Activated B cell treated with CpG ODN at 0.5 μM for 24 hours (primary cell): ENCODE results near the gene PCSK5. TPM values are rescaled to one million over a fixed set of nuclear protein-coding genes. Genes with fewer than 3 reads are reported as not detected.

Experiments used
- ATAC-seq: fragments of 200-7000 bp; cut with Tn5 transposase; one replicate; pipeline ENCODE4 v1.10.0; 2021; ENCODE audit warnings: low read depth, mild to moderate bottlenecking, moderate library complexity
- CTCF ChIA-PET: fragments of 350-600 bp; sonication (Branson Sonifier 250); formaldehyde crosslinking; loops from one replicate; lab custom pipeline; 2021; ENCODE audit warnings: antibody characterized with exemption; lab: Charles Lee
- POLR2A ChIA-PET: fragments of 350-600 bp; sonication (Branson Sonifier 250); formaldehyde crosslinking; loops from one replicate; lab custom pipeline; 2021; ENCODE audit warnings: antibody characterized with exemption; lab: Charles Lee
- DNase-seq: peaks from one replicate; pipeline ENCODE4 v3.0.0; 2022
- H3K27ac Mint-ChIP-seq: one replicate; pipeline ENCODE4 v1.8.0; 2020; ENCODE audit warnings: mixed read lengths
- H3K27me3 Mint-ChIP-seq: one replicate; pipeline ENCODE4 v1.8.0; 2021; ENCODE audit warnings: mixed read lengths
- H3K36me3 Mint-ChIP-seq: one replicate; pipeline ENCODE4 v1.8.0; 2021; ENCODE audit warnings: low read depth, mixed read lengths
- H3K4me1 Mint-ChIP-seq: one replicate; pipeline ENCODE4 v1.8.0; 2021; ENCODE audit warnings: mixed read lengths
- H3K4me3 Mint-ChIP-seq: one replicate; pipeline ENCODE4 v1.8.0; 2020; ENCODE audit warnings: mild to moderate bottlenecking, mixed read lengths
- H3K9me3 Mint-ChIP-seq: one replicate; pipeline ENCODE4 v1.8.0; 2020; ENCODE audit warnings: mixed read lengths
- intact Hi-C: fragments of 100-400 bp; cut with micrococcal nuclease; formaldehyde crosslinking; loops from one replicate; pipeline ENCODE4 v1.15.1; 2024
- total RNA-seq: library from RNA; stranded (reverse); gene quantifications from 2 replicates; pipeline ENCODE4 v1.2.3, GENCODE V29; 2022
- TF ChIP-seq, protein P1 (sequence below): fragments of 200-600 bp; IDR thresholded peaks from one replicate; pipeline ENCODE4 v1.8.0; 2022; ENCODE audit warnings: antibody characterized with exemption, mild to moderate bottlenecking

Gene PCSK5
- total RNA-seq, result not detected in 2 replicates

DNA sequence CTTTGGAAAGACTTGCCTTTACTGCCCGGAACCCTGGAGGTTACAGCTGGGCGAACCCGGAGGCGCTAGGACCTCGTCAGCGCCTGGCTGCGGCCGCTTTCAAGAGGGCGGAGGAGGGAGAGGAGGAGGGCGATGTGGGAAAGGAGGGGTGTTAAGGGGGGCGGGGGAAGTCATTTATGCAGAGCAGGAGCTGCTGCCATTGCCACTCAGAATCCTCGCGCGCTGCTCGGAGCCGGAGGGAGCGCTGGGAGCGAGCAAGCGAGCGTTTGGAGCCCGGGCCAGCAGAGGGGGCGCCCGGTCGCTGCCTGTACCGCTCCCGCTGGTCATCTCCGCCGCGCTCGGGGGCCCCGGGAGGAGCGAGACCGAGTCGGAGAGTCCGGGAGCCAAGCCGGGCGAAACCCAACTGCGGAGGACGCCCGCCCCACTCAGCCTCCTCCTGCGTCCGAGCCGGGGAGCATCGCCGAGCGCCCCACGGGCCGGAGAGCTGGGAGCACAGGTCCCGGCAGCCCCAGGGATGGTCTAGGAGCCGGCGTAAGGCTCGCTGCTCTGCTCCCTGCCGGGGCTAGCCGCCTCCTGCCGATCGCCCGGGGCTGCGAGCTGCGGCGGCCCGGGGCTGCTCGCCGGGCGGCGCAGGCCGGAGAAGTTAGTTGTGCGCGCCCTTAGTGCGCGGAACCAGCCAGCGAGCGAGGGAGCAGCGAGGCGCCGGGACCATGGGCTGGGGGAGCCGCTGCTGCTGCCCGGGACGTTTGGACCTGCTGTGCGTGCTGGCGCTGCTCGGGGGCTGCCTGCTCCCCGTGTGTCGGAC, at the start of gene PCSK5:
TSS of gene PCSK5 (plus strand) at position 202 of the 805 bp plus-strand sequence. CDS start at position 711, 509 bp downstream.
- Mint-ChIP-seq H3K27ac (no peak within 1 kb of the TSS), H3K27me3 (peaks cover 55% of the 10 kb centered on the region), H3K4me3 (peak within 1 kb of the TSS; percentile 71), H3K4me1 (peaks cover 22% of the 10 kb centered on the region), H3K36me3 (no peaks in the 10 kb centered on the region), H3K9me3 (no peaks in the 10 kb centered on the region)
- POLR2A ChIA-PET, result no interaction called here
- intact Hi-C loops, result no loop called here
- DNase-seq (peak; percentile 19), ATAC-seq (peak; percentile 52)
- TF ChIP-seq, protein P1, sequence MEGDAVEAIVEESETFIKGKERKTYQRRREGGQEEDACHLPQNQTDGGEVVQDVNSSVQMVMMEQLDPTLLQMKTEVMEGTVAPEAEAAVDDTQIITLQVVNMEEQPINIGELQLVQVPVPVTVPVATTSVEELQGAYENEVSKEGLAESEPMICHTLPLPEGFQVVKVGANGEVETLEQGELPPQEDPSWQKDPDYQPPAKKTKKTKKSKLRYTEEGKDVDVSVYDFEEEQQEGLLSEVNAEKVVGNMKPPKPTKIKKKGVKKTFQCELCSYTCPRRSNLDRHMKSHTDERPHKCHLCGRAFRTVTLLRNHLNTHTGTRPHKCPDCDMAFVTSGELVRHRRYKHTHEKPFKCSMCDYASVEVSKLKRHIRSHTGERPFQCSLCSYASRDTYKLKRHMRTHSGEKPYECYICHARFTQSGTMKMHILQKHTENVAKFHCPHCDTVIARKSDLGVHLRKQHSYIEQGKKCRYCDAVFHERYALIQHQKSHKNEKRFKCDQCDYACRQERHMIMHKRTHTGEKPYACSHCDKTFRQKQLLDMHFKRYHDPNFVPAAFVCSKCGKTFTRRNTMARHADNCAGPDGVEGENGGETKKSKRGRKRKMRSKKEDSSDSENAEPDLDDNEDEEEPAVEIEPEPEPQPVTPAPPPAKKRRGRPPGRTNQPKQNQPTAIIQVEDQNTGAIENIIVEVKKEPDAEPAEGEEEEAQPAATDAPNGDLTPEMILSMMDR, result no peak
- CTCF ChIA-PET, result no interaction called here

DNA sequence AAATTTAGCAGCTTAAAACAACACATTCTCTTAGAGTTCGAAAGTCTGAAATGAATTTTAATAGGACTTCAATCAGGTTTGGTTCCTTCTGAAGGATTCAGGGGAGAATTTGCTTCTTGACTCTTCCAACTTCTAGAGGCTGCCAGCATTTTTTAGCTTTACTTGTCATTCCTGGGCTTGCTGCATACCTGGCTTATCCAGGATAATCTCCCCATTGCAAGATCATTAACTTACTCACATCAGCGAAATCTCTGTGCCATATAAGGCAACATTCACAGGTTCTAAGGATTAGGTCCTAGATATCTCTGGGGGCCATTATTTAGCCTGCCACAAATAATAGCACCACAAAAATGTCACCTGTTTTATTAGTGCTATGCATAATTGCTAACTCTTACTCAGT, 46.2 kb upstream of the PCSK5 start:
- ChIA-PET CTCF (no interaction called here), POLR2A (no interaction called here)
- H3K9me3 Mint-ChIP-seq, result no peaks in the 10 kb centered on the region
- H3K4me1 Mint-ChIP-seq, result no peaks in the 10 kb centered on the region
- no peak overlapping the region for H3K27ac Mint-ChIP-seq
- H3K36me3 Mint-ChIP-seq, result no peaks in the 10 kb centered on the region
- intact Hi-C loops, result no loop called here
- no peak overlapping the region for H3K4me3 Mint-ChIP-seq
- DNase-seq, result no peak
- H3K27me3 Mint-ChIP-seq, result no peaks in the 10 kb centered on the region
- no peak for ATAC-seq
- TF ChIP-seq, protein P1, result no peak

GRCh38 chr9:75845806-75846205, 44.7 kb upstream of the PCSK5 start:
- Mint-ChIP-seq H3K27ac (no peak overlapping the region), H3K4me3 (no peak overlapping the region), H3K27me3 (no peaks in the 10 kb centered on the region), H3K36me3 (no peaks in the 10 kb centered on the region), H3K9me3 (no peaks in the 10 kb centered on the region), H3K4me1 (no peaks in the 10 kb centered on the region)
- DNase-seq, result no peak
- ChIA-PET CTCF (no interaction called here), POLR2A (no interaction called here)
- intact Hi-C loops, result no loop called here
- ATAC-seq, result no peak
- TF ChIP-seq, protein P1, result no peak

GRCh38 chr9:75847085-75847484, 43.4 kb upstream of the PCSK5 start:
- H3K9me3 Mint-ChIP-seq, result no peaks in the 10 kb centered on the region
- no peaks in the 10 kb centered on the region for H3K27me3 Mint-ChIP-seq
- TF ChIP-seq, protein P1, result no peak
- CTCF ChIA-PET, result no interaction called here
- intact Hi-C loops, result no loop called here
- no peak overlapping the region for H3K27ac Mint-ChIP-seq
- no peak overlapping the region for H3K4me3 Mint-ChIP-seq
- POLR2A ChIA-PET, result no interaction called here
- H3K4me1 Mint-ChIP-seq, result no peaks in the 10 kb centered on the region
- no peak for ATAC-seq
- H3K36me3 Mint-ChIP-seq, result no peaks in the 10 kb centered on the region
- no peak for DNase-seq

GRCh38 chr9:75850459-75851200, 39.8 kb upstream of the PCSK5 start:
- H3K4me1 Mint-ChIP-seq, result no peaks in the 10 kb centered on the region
- DNase-seq, result no peak
- TF ChIP-seq, protein P1, result no peak
- intact Hi-C loops, result no loop called here
- H3K27ac Mint-ChIP-seq, result no peak overlapping the region
- no peak for ATAC-seq
- ChIA-PET POLR2A (no interaction called here), CTCF (no interaction called here)
- no peak overlapping the region for H3K4me3 Mint-ChIP-seq
- no peaks in the 10 kb centered on the region for H3K27me3 Mint-ChIP-seq
- no peaks in the 10 kb centered on the region for H3K9me3 Mint-ChIP-seq
- H3K36me3 Mint-ChIP-seq, result no peaks in the 10 kb centered on the region
